H1 (cell line): ENCODE results near the gene TNS1.

Experiments
- BCL11A ChIP-seq, 2 experiments: IDR thresholded peaks; one replicate each; pipeline ENCODE4 v1.6.1; 2011; ENCODE audit warnings: low read depth in 2 of 2, low read length in 2 of 2, mild to moderate bottlenecking in 2 of 2
- HDAC2 ChIP-seq, 2 experiments: fragments of 300-600 bp in 1 of 2; sonication (generic) in 1 of 2; IDR thresholded peaks; 2 replicates each; pipeline ENCODE4 v1.6.1; 2011 to 2012; ENCODE audit warnings: low read depth in 2 of 2, low read length in 2 of 2, mild to moderate bottlenecking in 2 of 2, moderate library complexity in 2 of 2, borderline replicate concordance in 1 of 2, inconsistent platforms in 1 of 2
- JUND ChIP-seq: IDR thresholded peaks from 2 replicates; pipeline ENCODE4 v1.6.1; 2011; ENCODE audit warnings: mild to moderate bottlenecking, improper control_type of control experiment, low read length
- KDM5A ChIP-seq: fragments of 200-600 bp; IDR thresholded peaks from 2 replicates; pipeline ENCODE4 v1.7.1; 2012; ENCODE audit warnings: mild to moderate bottlenecking, low read length, inconsistent platforms, mixed read lengths
- POLR2A ChIP-seq, 2 experiments: IDR thresholded peaks; 1 replicate in 1 of 2; 2 replicates in 1 of 2; pipeline ENCODE4 v1.6.1; 2011; ENCODE audit warnings: low read depth in 2 of 2, low read length in 2 of 2, mild to moderate bottlenecking in 2 of 2; ENCODE audit errors: control extremely low read depth in 1 of 2
- POLR2AphosphoS5 ChIP-seq: IDR thresholded peaks from 2 replicates; pipeline ENCODE4 v1.6.1; 2011; ENCODE audit warnings: low read depth, low read length
- RBBP5 ChIP-seq: IDR thresholded peaks from 2 replicates; pipeline ENCODE4 v1.7.1; 2012; ENCODE audit warnings: low read depth, mild to moderate bottlenecking, inconsistent platforms, low read length, moderate library complexity, borderline replicate concordance
- SIN3A ChIP-seq, 2 experiments: IDR thresholded peaks in 1 of 2; conservative IDR thresholded peaks in 1 of 2; 2 replicates each; pipeline ENCODE4 v1.6.1; 2011 to 2012; ENCODE audit warnings: low read length in 2 of 2, improper control_type of control experiment in 1 of 2, low read depth in 1 of 2, mild to moderate bottlenecking in 1 of 2
- TAF1 ChIP-seq: IDR thresholded peaks from 2 replicates; pipeline ENCODE4 v1.6.1; 2011; ENCODE audit warnings: mild to moderate bottlenecking, low read depth, low read length
- YY1 ChIP-seq: IDR thresholded peaks from 2 replicates; pipeline ENCODE4 v1.6.1; 2011; ENCODE audit warnings: low read depth, mild to moderate bottlenecking, low read length
- TF ChIP-seq, protein P1 (sequence below): IDR thresholded peaks from 2 replicates; pipeline ENCODE4 v1.6.1; 2012; ENCODE audit warnings: inconsistent platforms
- TF ChIP-seq, protein P2 (sequence below), 3 experiments: IDR thresholded peaks; 1 replicate in 2 of 3; 2 replicates in 1 of 3; pipeline versions ENCODE4 v1.5.1 to v1.6.1; 2011; ENCODE audit warnings: low read length in 3 of 3, mild to moderate bottlenecking in 3 of 3, inconsistent platforms in 2 of 3, low read depth in 1 of 3, moderate library complexity in 1 of 3; ENCODE audit not compliant: insufficient read depth in 1 of 3; ENCODE audit errors: control extremely low read depth in 1 of 3
- TF ChIP-seq, protein P3 (sequence below): IDR thresholded peaks from 2 replicates; pipeline ENCODE4 v1.6.1; 2012; ENCODE audit warnings: low read length, inconsistent platforms

DNA sequence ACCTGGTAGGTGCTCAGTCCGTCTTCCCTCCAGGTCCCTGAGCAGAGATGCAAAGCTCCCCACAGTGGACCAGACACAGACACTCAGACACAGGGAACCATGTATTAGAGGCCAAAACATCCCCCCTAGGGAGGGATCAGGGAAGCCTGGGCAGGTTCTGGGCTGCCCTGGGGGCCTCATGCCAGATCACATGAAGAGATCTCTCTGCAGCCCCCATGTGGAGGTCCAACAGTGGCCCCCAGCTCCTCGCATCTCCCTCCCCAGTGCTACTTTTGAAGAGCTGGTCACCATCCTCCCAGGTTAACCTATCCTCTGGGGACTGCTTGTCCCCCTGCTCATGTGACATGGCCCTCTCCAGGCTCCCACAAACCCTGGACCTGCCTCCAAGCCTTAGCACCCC is 10.5 kb upstream of the TNS1 start:
- TF ChIP-seq, protein P1, sequence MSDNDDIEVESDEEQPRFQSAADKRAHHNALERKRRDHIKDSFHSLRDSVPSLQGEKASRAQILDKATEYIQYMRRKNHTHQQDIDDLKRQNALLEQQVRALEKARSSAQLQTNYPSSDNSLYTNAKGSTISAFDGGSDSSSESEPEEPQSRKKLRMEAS: no peak
- TF ChIP-seq, protein P2, sequence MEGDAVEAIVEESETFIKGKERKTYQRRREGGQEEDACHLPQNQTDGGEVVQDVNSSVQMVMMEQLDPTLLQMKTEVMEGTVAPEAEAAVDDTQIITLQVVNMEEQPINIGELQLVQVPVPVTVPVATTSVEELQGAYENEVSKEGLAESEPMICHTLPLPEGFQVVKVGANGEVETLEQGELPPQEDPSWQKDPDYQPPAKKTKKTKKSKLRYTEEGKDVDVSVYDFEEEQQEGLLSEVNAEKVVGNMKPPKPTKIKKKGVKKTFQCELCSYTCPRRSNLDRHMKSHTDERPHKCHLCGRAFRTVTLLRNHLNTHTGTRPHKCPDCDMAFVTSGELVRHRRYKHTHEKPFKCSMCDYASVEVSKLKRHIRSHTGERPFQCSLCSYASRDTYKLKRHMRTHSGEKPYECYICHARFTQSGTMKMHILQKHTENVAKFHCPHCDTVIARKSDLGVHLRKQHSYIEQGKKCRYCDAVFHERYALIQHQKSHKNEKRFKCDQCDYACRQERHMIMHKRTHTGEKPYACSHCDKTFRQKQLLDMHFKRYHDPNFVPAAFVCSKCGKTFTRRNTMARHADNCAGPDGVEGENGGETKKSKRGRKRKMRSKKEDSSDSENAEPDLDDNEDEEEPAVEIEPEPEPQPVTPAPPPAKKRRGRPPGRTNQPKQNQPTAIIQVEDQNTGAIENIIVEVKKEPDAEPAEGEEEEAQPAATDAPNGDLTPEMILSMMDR (IDR thresholded peaks at IDR 0.05; ENCODE audit: control extremely low read depth in 1 of 3, insufficient read depth in 1 of 3, low read depth in 1 of 3, low read length in 3 of 3): no peak
- TF ChIP-seq TAF1 (no peak), YY1 (no peak), JUND (no peak), POLR2A (IDR thresholded peaks at IDR 0.05; ENCODE audit: control extremely low read depth in 1 of 2, low read depth in 2 of 2, low read length in 2 of 2) (no peak), KDM5A (no peak), SIN3A (conservative IDR thresholded peaks at IDR 0.05 in 1 of 2, IDR thresholded peaks at IDR 0.05 in 1 of 2; ENCODE audit: low read depth in 1 of 2, low read length in 2 of 2) (no peak), BCL11A (IDR thresholded peaks at IDR 0.05; ENCODE audit: low read depth in 2 of 2, low read length in 2 of 2) (no peak), HDAC2 (IDR thresholded peaks at IDR 0.05; ENCODE audit: borderline replicate concordance in 1 of 2, low read depth in 2 of 2, low read length in 2 of 2) (no peak), RBBP5 (no peak), POLR2AphosphoS5 (no peak)
- TF ChIP-seq, protein P3, sequence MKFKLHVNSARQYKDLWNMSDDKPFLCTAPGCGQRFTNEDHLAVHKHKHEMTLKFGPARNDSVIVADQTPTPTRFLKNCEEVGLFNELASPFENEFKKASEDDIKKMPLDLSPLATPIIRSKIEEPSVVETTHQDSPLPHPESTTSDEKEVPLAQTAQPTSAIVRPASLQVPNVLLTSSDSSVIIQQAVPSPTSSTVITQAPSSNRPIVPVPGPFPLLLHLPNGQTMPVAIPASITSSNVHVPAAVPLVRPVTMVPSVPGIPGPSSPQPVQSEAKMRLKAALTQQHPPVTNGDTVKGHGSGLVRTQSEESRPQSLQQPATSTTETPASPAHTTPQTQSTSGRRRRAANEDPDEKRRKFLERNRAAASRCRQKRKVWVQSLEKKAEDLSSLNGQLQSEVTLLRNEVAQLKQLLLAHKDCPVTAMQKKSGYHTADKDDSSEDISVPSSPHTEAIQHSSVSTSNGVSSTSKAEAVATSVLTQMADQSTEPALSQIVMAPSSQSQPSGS: no peak
